Esophagus mucosa (tissue), 1 donor: ENCODE data around the gene SDK1. TPM values are rescaled to one million over a fixed set of nuclear protein-coding genes. Genes with fewer than 3 reads are reported as not detected.

Source experiments
- ATAC-seq: fragments of 200-7000 bp; cut with Tn5 transposase; one replicate; pipeline ENCODE4 v1.9.1; 2020
- total RNA-seq: library from RNA; stranded (reverse); gene quantifications from one replicate; pipeline ENCODE4 v1.2.4, GENCODE V29; 2023
- donor health status: DM: yes; HTN: yes; CAD: no.

The SDK1 gene
- total RNA-seq, 1 donor from 2014 or later: 1.0 TPM

DNA sequence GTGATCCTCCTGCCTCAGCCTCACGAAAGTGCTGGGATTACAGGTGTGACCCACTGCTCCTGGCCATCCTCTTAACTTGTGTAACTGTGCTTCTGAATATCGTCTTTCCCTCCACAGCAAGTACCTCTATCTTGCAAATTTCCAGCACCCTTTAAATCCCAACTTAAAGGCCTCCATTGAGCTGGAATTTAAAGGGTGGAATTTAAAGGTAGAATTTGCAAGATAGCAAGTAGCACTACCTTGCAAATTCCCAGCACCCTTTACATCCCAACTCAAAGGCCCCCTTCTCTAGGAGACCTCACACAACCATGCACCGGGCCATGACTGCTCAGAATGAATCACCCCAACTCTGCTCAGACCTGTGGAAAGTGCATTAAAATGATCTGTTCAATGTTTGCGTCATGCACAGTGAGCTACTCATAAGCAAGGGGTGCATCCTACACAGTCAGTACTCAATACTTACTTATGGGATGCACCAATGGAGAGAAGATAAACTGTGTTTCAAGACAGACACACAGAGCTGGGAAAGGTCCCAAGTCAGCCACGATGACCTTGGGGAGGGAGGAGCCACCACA is 17.8 kb upstream of the SDK1 start:
- ATAC-seq: peak; percentile 68

GRCh38 chr7:3285652-3286051 is 15.4 kb upstream of the SDK1 start:
- ATAC-seq: no peak

GRCh38 chr7:3289996-3290395 is 11.1 kb upstream of the SDK1 start:
- no peak for ATAC-seq

DNA sequence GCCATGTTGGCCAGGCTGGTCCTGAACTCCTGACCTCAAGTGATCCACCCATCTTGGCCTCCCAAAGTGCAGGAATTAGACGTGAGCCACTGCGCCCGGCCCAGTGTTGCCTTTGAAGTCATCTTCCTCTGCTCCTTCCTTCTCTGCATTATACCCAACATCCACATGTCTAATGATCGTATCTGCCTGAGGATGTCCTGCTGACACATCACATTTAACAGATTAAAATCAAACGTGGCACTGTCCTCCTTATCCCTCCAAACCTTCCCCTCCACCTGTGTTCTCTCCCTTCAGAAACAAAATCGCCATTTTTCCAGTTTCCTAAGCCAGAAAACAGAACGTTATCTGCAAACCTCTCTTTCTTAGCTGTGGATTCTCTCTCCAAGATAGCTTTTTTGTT is 8.4 kb upstream of the SDK1 start:
- ATAC-seq: no peak

- ATAC-seq: peak; percentile 72
Observed at GRCh38 chr7:3294432-3295100, 6.5 kb upstream of the SDK1 start.

DNA sequence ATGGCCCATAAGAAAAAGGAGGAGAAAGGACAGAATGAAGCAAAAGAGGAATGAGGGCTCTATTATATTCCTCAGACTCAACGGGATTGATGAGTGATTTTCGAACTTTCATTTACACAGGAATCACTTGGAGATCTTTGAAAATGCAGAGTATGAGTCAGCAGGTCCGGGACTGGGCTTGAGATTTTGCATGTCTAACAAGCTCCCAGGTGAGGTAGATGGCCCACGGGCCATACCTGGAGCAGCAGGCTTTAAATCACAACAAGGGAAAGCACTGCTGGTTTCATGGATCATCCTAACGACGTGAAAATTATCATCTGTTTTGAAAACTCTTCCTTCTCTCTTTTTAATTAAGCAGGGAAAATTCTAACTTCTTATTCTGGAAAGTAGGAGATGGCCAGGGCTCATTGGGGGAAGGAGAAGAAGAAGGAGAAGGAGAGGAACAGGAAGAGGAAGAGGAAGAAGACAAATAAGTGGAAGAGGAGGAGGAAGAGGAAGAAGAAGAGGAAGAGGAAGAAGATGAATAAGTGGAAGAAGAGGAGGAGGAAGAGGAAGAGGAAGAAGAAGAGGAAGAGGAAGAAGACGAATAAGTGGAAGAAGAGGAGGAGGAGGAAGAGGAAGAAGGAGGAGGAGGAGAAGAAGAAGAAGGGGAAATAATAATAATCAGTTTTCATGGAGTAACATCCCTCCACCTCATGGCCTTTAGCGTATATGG is 3.8 kb upstream of the SDK1 start:
- no peak for ATAC-seq

DNA sequence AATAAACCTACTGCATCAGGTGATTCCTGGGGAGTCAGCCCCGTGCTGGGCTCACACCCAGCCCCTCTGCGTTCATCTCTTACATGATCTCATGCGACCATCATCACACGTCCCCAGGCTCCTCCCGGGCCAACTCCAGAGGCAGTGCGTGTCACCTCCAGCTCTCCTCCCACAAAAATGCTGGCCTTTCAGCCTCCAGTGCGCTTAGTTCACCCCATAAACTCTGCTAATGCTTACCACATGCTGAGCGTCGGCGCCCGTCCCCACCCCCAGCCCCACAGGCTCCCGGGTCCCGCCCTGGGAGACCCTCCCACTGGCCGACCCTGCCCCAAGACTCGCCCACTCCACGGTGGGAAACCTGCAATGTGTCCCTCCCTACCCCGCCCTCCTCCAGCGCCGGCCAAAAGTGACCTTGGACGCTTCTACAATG is 816 bp upstream of the SDK1 start:
- ATAC-seq: peak; percentile 2

GRCh38 chr7:3301449-3301731 is 338 bp downstream of the SDK1 start:
- peak; percentile 5 for ATAC-seq

DNA sequence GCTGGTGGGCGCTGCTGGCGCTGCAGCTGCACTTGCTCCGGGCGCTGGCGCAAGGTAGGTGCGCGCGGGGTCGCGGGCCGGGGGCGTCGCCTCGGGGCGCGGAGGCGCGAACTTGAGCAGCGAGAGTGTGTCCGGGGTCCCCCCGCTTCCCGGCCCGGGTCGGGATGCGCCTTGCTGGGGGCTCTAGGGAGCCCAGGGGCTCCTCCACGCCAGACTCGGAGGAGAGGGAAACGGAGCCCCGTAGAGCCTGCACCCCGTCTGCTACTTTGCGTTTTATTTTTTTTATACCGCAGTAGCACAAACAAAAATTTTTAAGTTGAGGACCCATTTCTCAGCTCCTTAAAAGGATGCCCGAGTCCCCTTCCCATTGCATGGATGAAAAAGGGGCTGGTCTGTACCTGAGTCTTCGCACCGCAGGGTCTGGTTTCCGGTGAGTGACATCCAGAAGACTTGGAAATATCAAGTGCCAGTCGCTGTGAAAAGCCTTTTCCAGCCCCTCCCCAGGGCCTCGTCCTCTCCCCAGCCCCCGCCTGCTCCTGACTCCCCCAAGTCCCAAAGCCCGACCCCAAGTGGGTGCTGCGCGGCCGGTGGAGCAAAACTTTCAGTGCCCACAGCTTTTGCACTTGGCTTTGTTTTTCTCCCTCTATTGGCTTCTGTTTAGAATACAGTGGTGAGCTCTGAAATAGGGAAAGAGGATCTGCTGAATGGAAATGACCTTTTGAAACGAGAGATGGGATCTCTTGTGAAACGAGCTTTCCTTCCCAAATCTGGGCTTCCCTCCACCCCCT is 973 bp downstream of the SDK1 start:
- no peak for ATAC-seq

DNA sequence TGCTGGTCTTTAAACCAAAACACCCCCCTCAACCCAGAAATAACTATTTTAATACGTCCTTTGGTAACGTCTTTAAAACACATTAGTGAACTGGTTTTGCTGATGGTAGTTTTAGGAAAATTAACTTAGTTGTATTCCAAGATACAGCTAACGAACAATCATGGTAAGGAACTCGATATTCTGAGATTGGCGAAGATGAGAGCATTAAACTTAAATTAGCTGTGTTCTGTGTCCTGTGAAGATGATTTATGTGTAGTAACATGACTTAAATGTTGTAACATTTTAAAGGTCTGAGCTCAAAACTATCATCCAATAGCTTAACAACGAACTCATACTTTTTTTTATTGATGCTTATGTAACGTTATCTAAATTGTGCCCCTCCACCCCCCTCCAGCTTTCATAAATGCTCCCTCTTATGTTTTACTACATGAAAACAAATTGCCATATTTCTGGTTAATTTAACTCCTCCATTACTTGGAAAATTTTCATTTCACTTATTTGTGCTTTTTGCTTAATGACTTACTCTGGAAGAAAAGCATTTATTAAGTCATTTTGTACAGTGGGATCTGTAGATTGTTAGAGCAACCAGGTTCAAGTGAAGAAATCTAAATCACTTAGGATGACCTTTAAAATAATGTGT is 1.7 kb downstream of the SDK1 start:
- ATAC-seq: no peak

DNA sequence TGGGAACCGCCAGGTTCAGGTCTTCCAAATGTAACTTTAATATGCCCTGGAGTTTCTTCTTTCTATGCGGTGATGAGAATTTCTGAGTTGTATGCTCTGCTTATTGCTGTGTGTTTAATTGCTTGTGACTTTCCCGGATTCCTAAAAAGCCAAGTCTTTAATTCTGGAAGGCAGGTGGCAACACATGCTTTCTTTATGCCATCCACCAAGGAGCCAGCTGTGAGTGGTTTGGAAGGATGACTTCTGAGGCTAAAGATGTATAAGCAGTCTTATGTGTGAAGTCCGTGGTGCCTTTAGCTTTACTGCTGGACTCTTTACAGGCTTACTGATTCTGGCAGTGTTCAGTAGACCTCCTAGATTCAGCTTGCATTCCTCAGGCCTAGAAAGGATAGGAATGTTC is 3.1 kb downstream of the SDK1 start:
- ATAC-seq: no peak

DNA sequence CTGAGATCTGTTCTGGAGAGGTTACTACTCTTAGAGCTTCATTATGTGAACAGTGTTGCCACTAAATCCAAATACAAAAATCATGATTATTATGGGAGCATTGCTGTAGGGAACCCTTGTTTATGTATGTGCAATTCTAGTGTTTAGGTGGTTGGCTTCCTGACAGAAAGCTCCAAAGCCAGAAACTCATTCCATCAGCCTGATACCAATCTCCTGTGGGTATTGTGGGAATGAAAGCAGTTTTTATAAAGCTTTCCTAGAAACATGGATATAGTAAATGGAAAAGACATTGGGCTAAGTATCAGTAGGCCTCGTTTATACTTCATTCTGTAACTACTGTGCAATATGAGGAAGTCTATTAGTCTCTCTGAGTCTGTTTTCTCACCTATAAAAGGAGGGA is 6.4 kb downstream of the SDK1 start:
- ATAC-seq: no peak

- no peak for ATAC-seq
Observed at GRCh38 chr7:3309140-3309539, 8.1 kb downstream of the SDK1 start.

GRCh38 chr7:3309956-3310355 is 8.9 kb downstream of the SDK1 start:
- ATAC-seq: no peak

GRCh38 chr7:3310884-3311283 is 9.8 kb downstream of the SDK1 start:
- ATAC-seq: no peak

DNA sequence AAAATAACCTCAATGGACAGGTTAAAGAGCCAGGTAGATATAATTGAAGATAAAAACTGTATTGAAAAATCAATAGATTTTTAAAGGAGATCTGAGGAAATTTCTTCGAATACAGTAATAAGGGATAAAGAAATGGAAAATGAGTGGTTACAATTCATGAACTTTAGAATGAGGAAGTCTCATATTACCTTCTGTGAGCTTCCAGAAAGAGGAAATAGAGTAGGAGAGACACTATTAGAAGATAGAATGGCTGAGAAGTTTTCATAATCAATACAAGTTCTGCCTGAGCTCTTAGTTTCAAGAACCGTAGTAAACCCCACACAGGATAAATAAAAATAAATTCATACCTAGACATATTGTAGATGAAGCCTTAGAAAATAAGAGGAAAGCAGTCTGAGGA is 11.5 kb downstream of the SDK1 start:
- no peak for ATAC-seq

GRCh38 chr7:3318874-3319273 is 17.8 kb downstream of the SDK1 start:
- ATAC-seq: no peak

DNA sequence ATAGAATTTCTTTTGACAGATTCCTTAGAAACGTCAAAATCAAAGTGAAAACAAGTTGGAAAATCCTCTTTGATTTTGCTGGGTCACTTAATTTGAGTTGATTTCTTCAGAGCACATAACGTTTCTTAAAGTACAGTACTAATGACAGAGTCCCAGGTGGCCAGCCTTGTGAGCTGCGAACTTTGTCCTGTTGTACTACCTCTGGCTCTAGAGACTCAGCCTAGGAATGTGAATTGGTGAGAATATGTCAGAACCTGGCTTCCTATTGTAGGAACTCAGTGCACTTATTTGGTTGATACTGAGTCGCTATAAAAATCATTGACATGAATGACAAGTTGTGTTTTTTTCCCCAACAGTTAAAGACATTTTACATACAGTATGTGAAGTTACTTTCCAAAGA is 20.2 kb downstream of the SDK1 start:
- ATAC-seq: no peak

GRCh38 chr7:3321745-3322144 is 20.7 kb downstream of the SDK1 start:
- no peak for ATAC-seq

DNA sequence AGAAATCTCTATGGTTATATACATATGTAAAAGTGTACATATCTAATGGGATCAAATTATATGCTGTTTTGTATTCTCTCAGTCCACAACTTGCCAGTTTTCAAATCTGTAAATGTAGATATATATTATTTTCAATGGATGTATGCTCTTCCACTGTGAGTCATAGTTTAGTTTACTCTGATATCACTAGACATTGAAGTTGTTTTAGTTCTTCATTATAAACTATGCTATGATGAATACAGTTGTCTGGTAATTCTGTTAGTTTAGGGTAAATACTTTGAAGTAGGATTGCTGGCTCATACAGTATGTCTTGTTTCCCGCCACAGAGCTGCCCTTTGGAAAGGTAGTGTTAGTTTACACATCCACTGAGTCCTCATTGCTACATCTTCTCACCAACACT is 25.2 kb downstream of the SDK1 start:
- ATAC-seq: no peak

GRCh38 chr7:3327099-3327498 is 26.0 kb downstream of the SDK1 start:
- no peak for ATAC-seq

DNA sequence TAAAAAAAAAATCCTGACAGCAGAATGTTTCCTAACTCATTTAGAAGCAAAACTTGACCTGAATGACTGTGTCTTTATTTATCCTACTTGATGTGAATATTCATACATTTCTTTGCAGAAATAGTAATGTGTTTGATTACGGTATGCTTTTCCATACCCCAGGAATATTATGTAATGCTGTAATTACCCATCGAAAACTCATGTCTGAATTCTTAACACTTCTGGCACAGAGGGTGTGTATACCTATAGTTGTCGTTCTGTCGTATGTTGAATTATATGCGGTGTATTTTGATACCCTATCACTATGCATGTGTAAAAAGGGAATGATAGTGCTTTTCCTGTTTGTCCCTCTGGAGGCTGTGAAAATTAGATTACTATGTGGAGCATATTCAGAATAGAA is 26.6 kb downstream of the SDK1 start:
- no peak for ATAC-seq

DNA sequence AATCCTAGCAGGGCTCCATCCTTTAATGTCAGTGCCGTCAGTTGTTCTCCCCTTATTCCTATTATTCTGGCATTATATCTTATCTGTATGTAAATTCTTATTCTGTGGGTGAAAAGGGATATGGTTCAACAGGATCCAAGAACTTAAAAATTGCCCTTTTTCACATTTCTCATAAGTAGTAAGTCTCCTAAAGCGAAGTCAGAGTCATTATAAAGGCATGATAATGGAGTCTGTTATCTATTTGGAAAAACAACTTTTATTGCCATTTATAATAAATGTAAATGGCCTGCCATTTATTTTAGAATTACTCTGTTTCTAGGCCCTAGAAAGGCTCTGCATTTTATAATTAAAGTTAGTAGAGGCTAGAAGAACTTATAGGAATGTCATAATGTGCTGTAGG is 31.3 kb downstream of the SDK1 start:
- ATAC-seq: no peak
